NCI-H82 treated with DMSO at 0.1 percent for 48 hours (cell line): ENCODE results near the gene TYSND1.
"Not testable (repeated sequence)": the region's sequence is repeated elsewhere in the genome, so short reads cannot be mapped to it uniquely, and the experiment has no call there.

ENCODE experiments used
- DNase-seq: peaks from one replicate; lab custom pipeline; 2025; ENCODE audit not compliant: unreplicated experiment; lab: John Stamatoyannopoulos, UW

Gene TYSND1

GRCh38 chr10:70111496-70111895, 35.0 kb downstream of the TYSND1 start:
- no peak for DNase-seq

- DNase-seq, result no peak
Observed at GRCh38 chr10:70109064-70109729, 37.3 kb downstream of the TYSND1 start.

- DNase-seq, result peak; percentile 1
Observed at GRCh38 chr10:70106958-70107791, 39.3 kb downstream of the TYSND1 start.

GRCh38 chr10:70101668-70102067, 44.8 kb downstream of the TYSND1 start:
- DNase-seq, result no peak

- DNase-seq, result not testable (repeated sequence)
Observed at GRCh38 chr10:70101068-70101562, 45.4 kb downstream of the TYSND1 start.

- DNase-seq, result no peak
Observed at GRCh38 chr10:70098271-70098670, 48.2 kb downstream of the TYSND1 start.

- no peak for DNase-seq
Observed at GRCh38 chr10:70097459-70097858, 49.0 kb downstream of the TYSND1 start.

GRCh38 chr10:70096705-70097420, 49.6 kb downstream of the TYSND1 start:
- no peak for DNase-seq

GRCh38 chr10:70096016-70096704, 50.3 kb downstream of the TYSND1 start:
- no peak for DNase-seq

- DNase-seq, result no peak
Observed at GRCh38 chr10:70094250-70094649, 52.2 kb downstream of the TYSND1 start.

GRCh38 chr10:70093335-70093944, 53.1 kb downstream of the TYSND1 start:
- DNase-seq, result no peak

- DNase-seq, result no peak
Observed at GRCh38 chr10:70092389-70092718, 54.1 kb downstream of the TYSND1 start.

- no peak for DNase-seq
Observed at GRCh38 chr10:70090951-70091350, 55.5 kb downstream of the TYSND1 start.

GRCh38 chr10:70090013-70090412, 56.5 kb downstream of the TYSND1 start:
- no peak for DNase-seq

- no peak for DNase-seq
Observed at GRCh38 chr10:70088308-70088698, 58.2 kb downstream of the TYSND1 start.
